GM18519 (cell line): Measurements from ENCODE around the gene ATP8A1.

Source experiments
- ATAC-seq: cut with Tn5 transposase; IDR thresholded peaks from one replicate; pipeline ENCODE4 v1.9.1; 2021; ENCODE audit warnings: mild to moderate bottlenecking, moderate library complexity; ENCODE audit not compliant: unreplicated experiment, low FRiP score

The ATP8A1 gene

GRCh38 chr4:42579903-42580302 is 77.0 kb downstream of the ATP8A1 start:
- no peak for ATAC-seq

GRCh38 chr4:42578187-42578586 is 78.7 kb downstream of the ATP8A1 start:
- ATAC-seq = no peak

- no peak for ATAC-seq
Measured at GRCh38 chr4:42574870-42575430, 82.0 kb downstream of the ATP8A1 start.

GRCh38 chr4:42573249-42573648 is 83.7 kb downstream of the ATP8A1 start:
- no peak for ATAC-seq

GRCh38 chr4:42570221-42570620 is 86.7 kb downstream of the ATP8A1 start:
- ATAC-seq = no peak

- ATAC-seq = peak; percentile 91
Measured at GRCh38 chr4:42568610-42569207, 88.2 kb downstream of the ATP8A1 start.

- no peak for ATAC-seq
Measured at GRCh38 chr4:42566835-42567234, 90.1 kb downstream of the ATP8A1 start.

GRCh38 chr4:42562016-42562415 is 94.9 kb downstream of the ATP8A1 start:
- no peak for ATAC-seq

- no peak for ATAC-seq
Measured at GRCh38 chr4:42561031-42561430, 95.9 kb downstream of the ATP8A1 start.

- ATAC-seq = no peak
Measured at GRCh38 chr4:42560467-42560861, 96.4 kb downstream of the ATP8A1 start.

GRCh38 chr4:42558156-42558555 is 98.7 kb downstream of the ATP8A1 start:
- no peak for ATAC-seq

GRCh38 chr4:42555828-42556227 is 101.1 kb downstream of the ATP8A1 start:
- ATAC-seq = no peak

GRCh38 chr4:42554072-42554471 is 102.8 kb downstream of the ATP8A1 start:
- ATAC-seq = no peak

- no peak for ATAC-seq
Measured at GRCh38 chr4:42549896-42550295, 107.0 kb downstream of the ATP8A1 start.

GRCh38 chr4:42547805-42548204 is 109.1 kb downstream of the ATP8A1 start:
- no peak for ATAC-seq

- no peak for ATAC-seq
Measured at GRCh38 chr4:42543762-42544161, 113.1 kb downstream of the ATP8A1 start.

GRCh38 chr4:42543126-42543525 is 113.8 kb downstream of the ATP8A1 start:
- no peak for ATAC-seq

- no peak for ATAC-seq
Measured at GRCh38 chr4:42541647-42542046, 115.3 kb downstream of the ATP8A1 start.

- ATAC-seq = no peak
Measured at GRCh38 chr4:42533042-42533441, 123.9 kb downstream of the ATP8A1 start.

GRCh38 chr4:42531341-42532030 is 125.4 kb downstream of the ATP8A1 start:
- no peak for ATAC-seq

GRCh38 chr4:42523066-42523718 is 133.7 kb downstream of the ATP8A1 start:
- no peak for ATAC-seq
